Eye (tissue), 1 donor: ENCODE measurements around the gene CRACDL.
A peak's percentile ranks its signal among the peaks of the same experiment; 100 is the strongest.

Source experiments
- DNase-seq: peaks from one replicate; pipeline ENCODE4 v3.0.0-alpha.2; 2015

CRACDL gene

GRCh38 chr2:98822301-98823164 is 113.5 kb downstream of the CRACDL start:
- DNase-seq, result peak; percentile 77

GRCh38 chr2:98821629-98822135 is 114.3 kb downstream of the CRACDL start:
- DNase-seq, result no peak

GRCh38 chr2:98819231-98819766 is 116.7 kb downstream of the CRACDL start:
- DNase-seq, result no peak

GRCh38 chr2:98818164-98818563 is 117.9 kb downstream of the CRACDL start:
- DNase-seq, result no peak

GRCh38 chr2:98816281-98816680 is 119.7 kb downstream of the CRACDL start:
- DNase-seq, result no peak

GRCh38 chr2:98815795-98816194 is 120.2 kb downstream of the CRACDL start:
- DNase-seq, result no peak

- no peak for DNase-seq
These were observed 124.3 kb downstream of the CRACDL start for GRCh38 chr2:98811766-98812165.

GRCh38 chr2:98810588-98810928 is 125.5 kb downstream of the CRACDL start:
- DNase-seq, result no peak

GRCh38 chr2:98809878-98810587 is 126.0 kb downstream of the CRACDL start:
- DNase-seq, result no peak

- no peak for DNase-seq
These were observed 126.9 kb downstream of the CRACDL start for GRCh38 chr2:98809116-98809515.

GRCh38 chr2:98808546-98808945 is 127.5 kb downstream of the CRACDL start:
- DNase-seq, result no peak

- DNase-seq, result no peak
These were observed 128.1 kb downstream of the CRACDL start for GRCh38 chr2:98807929-98808328.

- no peak for DNase-seq
These were observed 128.8 kb downstream of the CRACDL start for GRCh38 chr2:98807221-98807620.

GRCh38 chr2:98806236-98806697 is 129.8 kb downstream of the CRACDL start:
- DNase-seq, result peak; percentile 70

GRCh38 chr2:98805412-98806171 is 130.4 kb downstream of the CRACDL start:
- peak; percentile 61 for DNase-seq

GRCh38 chr2:98804736-98805135 is 131.3 kb downstream of the CRACDL start:
- DNase-seq, result no peak

- DNase-seq, result no peak
These were observed 131.8 kb downstream of the CRACDL start for GRCh38 chr2:98804265-98804650.

- peak; percentile 65 for DNase-seq
These were observed 132.4 kb downstream of the CRACDL start for GRCh38 chr2:98803405-98804264.

GRCh38 chr2:98802344-98802743 is 133.7 kb downstream of the CRACDL start:
- DNase-seq, result no peak

GRCh38 chr2:98801921-98802321 is 134.1 kb downstream of the CRACDL start:
- DNase-seq, result no peak

GRCh38 chr2:98801286-98801685 is 134.7 kb downstream of the CRACDL start:
- no peak for DNase-seq
